MM.1S (cell line): Measurements from ENCODE around the gene PRR35.
A peak's percentile ranks its signal among the peaks of the same experiment; 100 is the strongest.

Experiments used
- DNase-seq: peaks from one replicate; pipeline ENCODE4 v3.0.0-alpha.2; 2015
- H2AFZ ChIP-seq: fragments of 300-600 bp; sonication (generic); 2 replicates; pipeline ENCODE4 v1.6.0; 2016; ENCODE audit warnings: antibody characterized with exemption, low read length
- H3F3A ChIP-seq: fragments of 300-600 bp; sonication (generic); 2 replicates; pipeline ENCODE4 v1.6.1; 2016; ENCODE audit warnings: mild to moderate bottlenecking, antibody characterized with exemption, low read length, moderate library complexity, mixed read lengths; ENCODE audit not compliant: insufficient read depth
- H3K27ac ChIP-seq: fragments of 300-600 bp; sonication (generic); 2 replicates; pipeline ENCODE4 v1.5.1; 2016; ENCODE audit warnings: mild to moderate bottlenecking, low read length
- H3K27me3 ChIP-seq: fragments of 300-600 bp; sonication (generic); replicated peaks from 2 replicates; pipeline ENCODE4 v1.6.0; 2016; ENCODE audit warnings: low read length; ENCODE audit not compliant: insufficient read depth
- H3K36me3 ChIP-seq: fragments of 300-600 bp; sonication (generic); replicated peaks from 2 replicates; pipeline ENCODE4 v1.6.1; 2016; ENCODE audit warnings: mild to moderate bottlenecking, low read length, mixed read lengths; ENCODE audit not compliant: insufficient read depth
- H3K4me1 ChIP-seq: fragments of 300-600 bp; sonication (generic); 2 replicates; pipeline ENCODE4 v1.6.1; 2016; ENCODE audit warnings: low read length, mixed read lengths
- H3K4me2 ChIP-seq: fragments of 300-600 bp; sonication (generic); 2 replicates; pipeline ENCODE4 v1.6.0; 2016; ENCODE audit warnings: low read depth, low read length
- H3K4me3 ChIP-seq: fragments of 300-600 bp; sonication (generic); 2 replicates; pipeline ENCODE4 v1.5.1; 2016; ENCODE audit warnings: low read length, mixed read lengths
- H3K79me2 ChIP-seq: fragments of 300-600 bp; sonication (generic); 2 replicates; pipeline ENCODE4 v1.6.1; 2016; ENCODE audit warnings: mixed run types, low read length, mixed read lengths
- H3K9ac ChIP-seq: fragments of 300-600 bp; sonication (generic); 2 replicates; pipeline ENCODE4 v1.6.1; 2016; ENCODE audit warnings: low read length, mixed read lengths
- H3K9me2 ChIP-seq: fragments of 300-600 bp; sonication (generic); replicated peaks from 2 replicates; pipeline ENCODE4 v1.6.1; 2016; ENCODE audit warnings: mild to moderate bottlenecking, low read length, mixed read lengths; ENCODE audit not compliant: insufficient read depth
- H3K9me3 ChIP-seq: fragments of 300-600 bp; sonication (generic); replicated peaks from 2 replicates; pipeline ENCODE4 v1.6.1; 2016; ENCODE audit warnings: mild to moderate bottlenecking, low read length, mixed read lengths; ENCODE audit not compliant: insufficient read depth
- H4K20me1 ChIP-seq: fragments of 300-600 bp; sonication (generic); 2 replicates; pipeline ENCODE4 v1.6.1; 2016; ENCODE audit warnings: mild to moderate bottlenecking, low read length, moderate library complexity, mixed read lengths; ENCODE audit not compliant: insufficient read depth
- EZH2 ChIP-seq: fragments of 300-600 bp; sonication (generic); optimal IDR thresholded peaks from 2 replicates; pipeline ENCODE3; 2017; ENCODE audit warnings: low read depth, mild to moderate bottlenecking, antibody characterized with exemption, low read length, mixed read lengths
- EZH2phosphoT487 ChIP-seq: fragments of 300-600 bp; sonication (generic); IDR thresholded peaks from 2 replicates; pipeline ENCODE4 v1.6.1; 2018; ENCODE audit warnings: antibody characterized with exemption, low read length
- TF ChIP-seq, protein P1 (sequence below): fragments of 300-600 bp; sonication (generic); IDR thresholded peaks from 2 replicates; pipeline ENCODE4 v1.5.1; 2016; ENCODE audit warnings: antibody characterized with exemption, low read length, mixed read lengths

The PRR35 gene

DNA sequence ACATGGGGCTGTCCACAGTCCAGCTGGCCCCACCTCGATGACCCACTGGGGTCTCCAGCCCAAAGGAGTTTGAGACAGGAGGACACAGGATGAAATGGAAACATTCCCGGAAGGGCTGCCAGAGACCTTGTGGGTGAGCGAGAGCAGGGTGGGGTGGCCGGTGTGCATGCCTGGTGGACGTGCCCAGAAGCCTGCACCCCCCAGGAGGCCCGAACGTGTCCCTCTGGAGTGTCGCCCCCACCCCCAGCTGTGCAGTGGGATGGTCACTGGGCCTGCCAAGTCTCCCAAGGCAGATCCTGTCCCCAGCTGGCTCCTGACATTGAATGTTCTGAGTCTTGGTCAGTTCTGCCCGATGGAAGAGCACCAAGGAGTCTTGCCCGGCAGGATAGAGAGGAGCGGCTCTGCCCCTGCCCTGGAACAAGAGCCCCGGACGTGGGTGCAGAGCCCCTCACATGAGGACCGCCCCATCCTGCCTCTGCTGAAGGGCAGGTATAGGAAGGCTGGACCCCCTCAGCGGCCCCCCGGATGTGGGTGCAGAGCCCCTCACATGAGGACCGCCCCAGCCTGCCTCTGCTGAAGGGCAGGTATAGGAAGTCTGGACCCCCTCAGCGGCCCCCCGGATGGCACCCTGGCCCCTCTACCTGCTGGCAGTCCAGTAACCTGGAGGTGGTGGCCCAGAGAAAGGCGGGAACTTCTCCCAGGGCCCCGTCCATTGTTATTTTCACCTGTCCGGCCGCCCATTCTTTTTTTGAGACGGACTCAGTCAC lies 35.7 kb upstream of the PRR35 start:
- no peak overlapping the region for H3K4me3 ChIP-seq
- no peaks in the 10 kb centered on the region for H3K36me3 ChIP-seq
- DNase-seq = no peak
- no peaks in the 10 kb centered on the region for H3K9me2 ChIP-seq
- no peak overlapping the region for H2AFZ ChIP-seq
- TF ChIP-seq EZH2phosphoT487 = no peak
- TF ChIP-seq, protein P1, sequence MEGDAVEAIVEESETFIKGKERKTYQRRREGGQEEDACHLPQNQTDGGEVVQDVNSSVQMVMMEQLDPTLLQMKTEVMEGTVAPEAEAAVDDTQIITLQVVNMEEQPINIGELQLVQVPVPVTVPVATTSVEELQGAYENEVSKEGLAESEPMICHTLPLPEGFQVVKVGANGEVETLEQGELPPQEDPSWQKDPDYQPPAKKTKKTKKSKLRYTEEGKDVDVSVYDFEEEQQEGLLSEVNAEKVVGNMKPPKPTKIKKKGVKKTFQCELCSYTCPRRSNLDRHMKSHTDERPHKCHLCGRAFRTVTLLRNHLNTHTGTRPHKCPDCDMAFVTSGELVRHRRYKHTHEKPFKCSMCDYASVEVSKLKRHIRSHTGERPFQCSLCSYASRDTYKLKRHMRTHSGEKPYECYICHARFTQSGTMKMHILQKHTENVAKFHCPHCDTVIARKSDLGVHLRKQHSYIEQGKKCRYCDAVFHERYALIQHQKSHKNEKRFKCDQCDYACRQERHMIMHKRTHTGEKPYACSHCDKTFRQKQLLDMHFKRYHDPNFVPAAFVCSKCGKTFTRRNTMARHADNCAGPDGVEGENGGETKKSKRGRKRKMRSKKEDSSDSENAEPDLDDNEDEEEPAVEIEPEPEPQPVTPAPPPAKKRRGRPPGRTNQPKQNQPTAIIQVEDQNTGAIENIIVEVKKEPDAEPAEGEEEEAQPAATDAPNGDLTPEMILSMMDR = no peak
- no peak for TF ChIP-seq EZH2
- no peak overlapping the region for H3K9ac ChIP-seq
- H3F3A ChIP-seq = no peaks in the 10 kb centered on the region
- no peak overlapping the region for H3K4me2 ChIP-seq
- peaks cover 4% of the 10 kb centered on the region; the same call in 1 of the 2 replicates for H4K20me1 ChIP-seq
- H3K9me3 ChIP-seq = no peaks in the 10 kb centered on the region
- H3K27ac ChIP-seq = no peak overlapping the region
- no peaks in the 10 kb centered on the region for H3K27me3 ChIP-seq
- peaks cover 5% of the 10 kb centered on the region; the same call in 1 of the 2 replicates for H3K4me1 ChIP-seq
- H3K79me2 ChIP-seq = peaks cover 37% of the 10 kb centered on the region

DNA sequence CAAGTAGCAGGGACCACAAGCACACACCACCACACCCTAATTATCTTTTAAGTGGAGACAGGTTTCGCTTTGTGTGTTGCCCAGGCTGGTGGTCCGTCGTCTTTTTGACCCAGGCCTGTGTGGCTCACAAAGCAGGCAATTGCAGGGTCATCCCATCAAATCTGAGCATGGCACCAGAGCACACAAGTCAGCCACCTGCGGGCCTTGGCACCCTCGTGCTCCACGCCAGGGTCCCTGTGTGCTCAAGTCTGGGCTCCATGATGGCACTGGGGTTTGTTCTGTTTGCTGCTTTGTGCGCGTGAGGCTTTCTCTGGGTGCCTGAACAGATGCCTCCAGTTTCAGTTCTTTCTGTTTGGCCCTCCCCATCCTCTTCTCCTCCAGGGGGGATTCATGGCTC lies 35.1 kb upstream of the PRR35 start:
- Histone ChIP-seq H3K4me3 (no peak overlapping the region), H4K20me1 (peaks cover 6% of the 10 kb centered on the region; the same call in 1 of the 2 replicates), H3F3A (no peaks in the 10 kb centered on the region), H3K36me3 (no peaks in the 10 kb centered on the region), H3K4me2 (no peak overlapping the region), H3K9me3 (no peaks in the 10 kb centered on the region), H3K79me2 (peaks cover 43% of the 10 kb centered on the region), H3K4me1 (peaks cover 5% of the 10 kb centered on the region; the same call in 1 of the 2 replicates), H3K27ac (no peak overlapping the region), H3K27me3 (no peaks in the 10 kb centered on the region), H3K9ac (no peak overlapping the region), H3K9me2 (no peaks in the 10 kb centered on the region), H2AFZ (no peak overlapping the region)
- DNase-seq = no peak
- TF ChIP-seq EZH2 (no peak), EZH2phosphoT487 (no peak)
- TF ChIP-seq, protein P1 = no peak

DNA sequence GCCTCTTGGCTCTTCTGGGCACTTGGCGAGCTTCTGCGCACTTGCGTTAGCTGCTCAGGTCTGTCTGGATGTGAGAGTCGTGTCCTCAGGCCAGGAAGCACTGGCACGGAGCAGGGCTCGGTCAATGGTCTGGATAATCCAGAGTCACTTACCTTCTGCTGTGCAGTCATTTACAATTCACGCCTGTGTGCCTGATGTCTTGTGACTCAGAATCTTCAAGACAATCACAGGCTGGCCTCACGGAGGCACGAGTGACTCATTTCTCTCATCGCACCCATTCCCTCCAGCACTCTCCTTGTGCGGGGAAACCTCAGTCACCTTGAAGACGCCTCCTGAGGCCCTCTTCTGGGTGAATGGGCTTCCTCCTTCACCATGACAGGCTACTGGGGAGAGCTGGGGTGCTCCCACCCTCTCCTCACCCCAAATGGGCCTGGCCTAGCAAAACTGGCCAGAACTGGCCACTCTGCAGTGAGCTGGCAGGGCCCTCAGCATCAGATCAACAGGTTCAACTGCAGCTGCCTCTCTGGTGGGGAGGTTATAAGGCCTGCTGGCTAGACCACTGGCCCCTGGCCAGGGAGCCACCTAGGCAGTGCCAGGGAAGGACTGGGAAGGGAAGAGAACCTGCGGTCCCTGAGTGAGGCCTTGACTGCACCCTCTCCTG lies 34.5 kb upstream of the PRR35 start:
- H3K79me2 ChIP-seq = peaks cover 49% of the 10 kb centered on the region
- no peak overlapping the region; the same call in 1 of the 2 replicates for H3K4me3 ChIP-seq
- peaks cover 5% of the 10 kb centered on the region; the same call in 1 of the 2 replicates for H3K4me1 ChIP-seq
- no peak overlapping the region for H3K27ac ChIP-seq
- DNase-seq = no peak
- TF ChIP-seq, protein P1 = no peak
- peak overlapping the region; percentile 98; the same call in 1 of the 2 replicates for H3K4me2 ChIP-seq
- H2AFZ ChIP-seq = no peak overlapping the region
- no peaks in the 10 kb centered on the region for H3K27me3 ChIP-seq
- H3K9ac ChIP-seq = no peak overlapping the region; the same call in 1 of the 2 replicates
- no peaks in the 10 kb centered on the region for H3F3A ChIP-seq
- peaks cover 6% of the 10 kb centered on the region; the same call in 1 of the 2 replicates for H4K20me1 ChIP-seq
- H3K36me3 ChIP-seq = no peaks in the 10 kb centered on the region
- H3K9me3 ChIP-seq = no peaks in the 10 kb centered on the region
- H3K9me2 ChIP-seq = no peaks in the 10 kb centered on the region
